ENCODE measurements around the gene PTPA. TPM values are rescaled to one million over a fixed set of nuclear protein-coding genes. Genes with fewer than 3 reads are reported as not detected.

PTPA gene
- total and polyA plus RNA-seq, 9 of the 15 experiments (the other 6 are each of a cell fraction or from before 2014, with no cell fraction given): 1.7 to 121 (median 72.6) TPM

DNA sequence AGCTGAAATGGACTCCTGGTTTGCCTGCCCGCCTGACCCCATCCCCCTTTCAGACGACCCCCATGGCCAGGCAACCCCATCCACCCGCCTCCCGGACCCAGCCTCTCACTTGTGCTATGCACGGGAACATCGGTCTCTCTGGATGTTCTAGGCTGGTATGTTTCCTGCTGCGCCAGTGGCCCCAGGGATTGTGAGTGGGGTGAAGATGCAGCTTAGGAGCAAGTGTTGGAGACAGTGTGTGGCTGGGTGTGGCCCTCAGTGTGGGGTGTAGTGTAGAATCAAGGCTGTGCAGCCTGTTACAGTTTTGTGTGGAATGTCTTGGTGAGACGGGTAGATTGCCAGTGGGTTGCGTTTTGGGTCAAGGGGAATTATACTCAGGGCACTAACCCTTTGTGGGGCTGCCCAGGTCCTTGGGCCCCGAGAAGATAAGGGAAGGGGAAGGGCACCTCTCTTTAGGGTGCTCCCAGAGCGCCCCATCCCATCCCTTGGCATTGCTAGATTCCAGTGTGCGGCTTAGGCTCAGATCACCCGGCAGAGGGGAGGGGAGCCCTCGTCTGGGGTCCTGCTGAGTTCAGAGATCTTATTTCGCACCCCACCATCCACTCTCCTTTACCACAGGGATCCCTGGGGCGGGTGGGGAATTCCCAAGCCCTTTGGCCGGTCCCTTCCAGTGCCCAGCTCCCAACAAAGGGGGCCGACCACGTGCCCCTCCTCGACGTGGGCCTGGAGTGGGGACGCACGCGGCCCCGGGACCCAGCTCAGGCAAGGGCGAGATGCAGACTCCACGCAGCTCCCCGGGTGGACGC is 62.3 kb downstream of the PTPA start (continued):
- TF ChIP-seq, protein P1, sequence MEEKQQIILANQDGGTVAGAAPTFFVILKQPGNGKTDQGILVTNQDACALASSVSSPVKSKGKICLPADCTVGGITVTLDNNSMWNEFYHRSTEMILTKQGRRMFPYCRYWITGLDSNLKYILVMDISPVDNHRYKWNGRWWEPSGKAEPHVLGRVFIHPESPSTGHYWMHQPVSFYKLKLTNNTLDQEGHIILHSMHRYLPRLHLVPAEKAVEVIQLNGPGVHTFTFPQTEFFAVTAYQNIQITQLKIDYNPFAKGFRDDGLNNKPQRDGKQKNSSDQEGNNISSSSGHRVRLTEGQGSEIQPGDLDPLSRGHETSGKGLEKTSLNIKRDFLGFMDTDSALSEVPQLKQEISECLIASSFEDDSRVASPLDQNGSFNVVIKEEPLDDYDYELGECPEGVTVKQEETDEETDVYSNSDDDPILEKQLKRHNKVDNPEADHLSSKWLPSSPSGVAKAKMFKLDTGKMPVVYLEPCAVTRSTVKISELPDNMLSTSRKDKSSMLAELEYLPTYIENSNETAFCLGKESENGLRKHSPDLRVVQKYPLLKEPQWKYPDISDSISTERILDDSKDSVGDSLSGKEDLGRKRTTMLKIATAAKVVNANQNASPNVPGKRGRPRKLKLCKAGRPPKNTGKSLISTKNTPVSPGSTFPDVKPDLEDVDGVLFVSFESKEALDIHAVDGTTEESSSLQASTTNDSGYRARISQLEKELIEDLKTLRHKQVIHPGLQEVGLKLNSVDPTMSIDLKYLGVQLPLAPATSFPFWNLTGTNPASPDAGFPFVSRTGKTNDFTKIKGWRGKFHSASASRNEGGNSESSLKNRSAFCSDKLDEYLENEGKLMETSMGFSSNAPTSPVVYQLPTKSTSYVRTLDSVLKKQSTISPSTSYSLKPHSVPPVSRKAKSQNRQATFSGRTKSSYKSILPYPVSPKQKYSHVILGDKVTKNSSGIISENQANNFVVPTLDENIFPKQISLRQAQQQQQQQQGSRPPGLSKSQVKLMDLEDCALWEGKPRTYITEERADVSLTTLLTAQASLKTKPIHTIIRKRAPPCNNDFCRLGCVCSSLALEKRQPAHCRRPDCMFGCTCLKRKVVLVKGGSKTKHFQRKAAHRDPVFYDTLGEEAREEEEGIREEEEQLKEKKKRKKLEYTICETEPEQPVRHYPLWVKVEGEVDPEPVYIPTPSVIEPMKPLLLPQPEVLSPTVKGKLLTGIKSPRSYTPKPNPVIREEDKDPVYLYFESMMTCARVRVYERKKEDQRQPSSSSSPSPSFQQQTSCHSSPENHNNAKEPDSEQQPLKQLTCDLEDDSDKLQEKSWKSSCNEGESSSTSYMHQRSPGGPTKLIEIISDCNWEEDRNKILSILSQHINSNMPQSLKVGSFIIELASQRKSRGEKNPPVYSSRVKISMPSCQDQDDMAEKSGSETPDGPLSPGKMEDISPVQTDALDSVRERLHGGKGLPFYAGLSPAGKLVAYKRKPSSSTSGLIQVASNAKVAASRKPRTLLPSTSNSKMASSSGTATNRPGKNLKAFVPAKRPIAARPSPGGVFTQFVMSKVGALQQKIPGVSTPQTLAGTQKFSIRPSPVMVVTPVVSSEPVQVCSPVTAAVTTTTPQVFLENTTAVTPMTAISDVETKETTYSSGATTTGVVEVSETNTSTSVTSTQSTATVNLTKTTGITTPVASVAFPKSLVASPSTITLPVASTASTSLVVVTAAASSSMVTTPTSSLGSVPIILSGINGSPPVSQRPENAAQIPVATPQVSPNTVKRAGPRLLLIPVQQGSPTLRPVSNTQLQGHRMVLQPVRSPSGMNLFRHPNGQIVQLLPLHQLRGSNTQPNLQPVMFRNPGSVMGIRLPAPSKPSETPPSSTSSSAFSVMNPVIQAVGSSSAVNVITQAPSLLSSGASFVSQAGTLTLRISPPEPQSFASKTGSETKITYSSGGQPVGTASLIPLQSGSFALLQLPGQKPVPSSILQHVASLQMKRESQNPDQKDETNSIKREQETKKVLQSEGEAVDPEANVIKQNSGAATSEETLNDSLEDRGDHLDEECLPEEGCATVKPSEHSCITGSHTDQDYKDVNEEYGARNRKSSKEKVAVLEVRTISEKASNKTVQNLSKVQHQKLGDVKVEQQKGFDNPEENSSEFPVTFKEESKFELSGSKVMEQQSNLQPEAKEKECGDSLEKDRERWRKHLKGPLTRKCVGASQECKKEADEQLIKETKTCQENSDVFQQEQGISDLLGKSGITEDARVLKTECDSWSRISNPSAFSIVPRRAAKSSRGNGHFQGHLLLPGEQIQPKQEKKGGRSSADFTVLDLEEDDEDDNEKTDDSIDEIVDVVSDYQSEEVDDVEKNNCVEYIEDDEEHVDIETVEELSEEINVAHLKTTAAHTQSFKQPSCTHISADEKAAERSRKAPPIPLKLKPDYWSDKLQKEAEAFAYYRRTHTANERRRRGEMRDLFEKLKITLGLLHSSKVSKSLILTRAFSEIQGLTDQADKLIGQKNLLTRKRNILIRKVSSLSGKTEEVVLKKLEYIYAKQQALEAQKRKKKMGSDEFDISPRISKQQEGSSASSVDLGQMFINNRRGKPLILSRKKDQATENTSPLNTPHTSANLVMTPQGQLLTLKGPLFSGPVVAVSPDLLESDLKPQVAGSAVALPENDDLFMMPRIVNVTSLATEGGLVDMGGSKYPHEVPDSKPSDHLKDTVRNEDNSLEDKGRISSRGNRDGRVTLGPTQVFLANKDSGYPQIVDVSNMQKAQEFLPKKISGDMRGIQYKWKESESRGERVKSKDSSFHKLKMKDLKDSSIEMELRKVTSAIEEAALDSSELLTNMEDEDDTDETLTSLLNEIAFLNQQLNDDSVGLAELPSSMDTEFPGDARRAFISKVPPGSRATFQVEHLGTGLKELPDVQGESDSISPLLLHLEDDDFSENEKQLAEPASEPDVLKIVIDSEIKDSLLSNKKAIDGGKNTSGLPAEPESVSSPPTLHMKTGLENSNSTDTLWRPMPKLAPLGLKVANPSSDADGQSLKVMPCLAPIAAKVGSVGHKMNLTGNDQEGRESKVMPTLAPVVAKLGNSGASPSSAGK (IDR thresholded peaks at IDR 0.05): peak; percentile 58
- TF ChIP-seq ZC3H4 (CRISPR knock-in tag; IDR thresholded peaks at IDR 0.05; ENCODE audit: borderline replicate concordance) (0 out of 2 replicates have a peak, but pooled peaks have one; percentile 29), KDM4B (IDR thresholded peaks at IDR 0.05; ENCODE audit: borderline replicate concordance in 2 of 2, low read depth in 1 of 2) (0 out of 4 replicates have a peak, but pooled peaks of 1 of the 2 experiments have one; percentile 17), KHSRP (IDR thresholded peaks at IDR 0.05) (no peak)
